ENCODE measurements around the gene MRPS21.

MRPS21 gene

DNA sequence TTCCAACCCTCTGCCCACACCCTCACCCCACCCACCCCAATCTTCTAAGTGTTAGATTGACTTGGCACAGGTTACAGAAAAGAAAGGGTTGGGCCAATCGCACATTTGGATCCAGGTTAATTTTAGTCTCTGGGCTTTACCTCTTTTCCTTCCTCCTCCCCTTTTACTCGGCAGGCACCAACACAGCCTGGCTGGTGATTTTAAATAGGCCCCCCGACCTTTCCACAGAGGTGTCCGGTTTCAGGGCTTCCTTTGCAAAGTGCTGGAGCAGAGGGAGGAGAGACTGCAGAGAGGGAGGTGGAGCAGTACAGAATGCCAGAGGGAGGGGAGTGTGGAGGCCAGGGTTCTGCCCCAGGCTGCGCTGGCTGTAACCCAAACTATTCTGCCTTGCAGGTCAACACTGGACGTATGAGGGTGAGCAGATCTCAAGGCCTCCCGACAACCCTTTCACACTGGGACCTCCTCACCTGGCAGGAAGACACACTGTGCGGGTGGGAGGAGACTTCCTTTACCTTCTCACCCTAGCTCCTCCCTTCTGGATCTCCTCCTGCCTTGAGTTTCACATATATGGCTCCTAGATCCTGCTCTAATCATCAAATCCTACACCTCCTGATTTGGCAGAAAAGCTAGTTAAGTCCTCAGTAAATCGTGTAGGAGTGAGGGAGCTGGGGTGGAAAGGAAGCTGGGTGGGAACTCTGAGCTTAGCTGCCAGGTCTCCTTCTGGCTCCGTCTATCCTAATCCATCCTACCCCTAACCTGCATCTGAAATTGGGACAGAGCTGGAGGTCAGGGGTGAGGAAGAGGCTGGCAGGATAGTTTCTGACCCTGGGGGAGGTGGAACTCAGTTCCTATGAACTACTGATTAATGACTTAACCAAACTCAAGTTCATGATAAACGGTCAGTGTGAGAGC, 33.6 kb upstream of the MRPS21 start (continued):
- TF ChIP-seq, protein P1, sequence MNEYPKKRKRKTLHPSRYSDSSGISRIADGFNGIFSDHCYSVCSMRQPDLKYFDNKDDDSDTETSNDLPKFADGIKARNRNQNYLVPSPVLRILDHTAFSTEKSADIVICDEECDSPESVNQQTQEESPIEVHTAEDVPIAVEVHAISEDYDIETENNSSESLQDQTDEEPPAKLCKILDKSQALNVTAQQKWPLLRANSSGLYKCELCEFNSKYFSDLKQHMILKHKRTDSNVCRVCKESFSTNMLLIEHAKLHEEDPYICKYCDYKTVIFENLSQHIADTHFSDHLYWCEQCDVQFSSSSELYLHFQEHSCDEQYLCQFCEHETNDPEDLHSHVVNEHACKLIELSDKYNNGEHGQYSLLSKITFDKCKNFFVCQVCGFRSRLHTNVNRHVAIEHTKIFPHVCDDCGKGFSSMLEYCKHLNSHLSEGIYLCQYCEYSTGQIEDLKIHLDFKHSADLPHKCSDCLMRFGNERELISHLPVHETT (tag by site-specific recombination; IDR thresholded peaks at IDR 0.05) = no peak
- TF ChIP-seq ZEB2 (tag by site-specific recombination; IDR thresholded peaks at IDR 0.05) (0 out of 2 replicates have a peak, but pooled peaks have one; percentile 24), ZNF266 (tag by site-specific recombination; IDR thresholded peaks at IDR 0.05; ENCODE audit: low read depth) (no peak), ZNF610 (tag by site-specific recombination; IDR thresholded peaks at IDR 0.05; ENCODE audit: borderline replicate concordance) (no peak)
- TF ChIP-seq, protein P2, sequence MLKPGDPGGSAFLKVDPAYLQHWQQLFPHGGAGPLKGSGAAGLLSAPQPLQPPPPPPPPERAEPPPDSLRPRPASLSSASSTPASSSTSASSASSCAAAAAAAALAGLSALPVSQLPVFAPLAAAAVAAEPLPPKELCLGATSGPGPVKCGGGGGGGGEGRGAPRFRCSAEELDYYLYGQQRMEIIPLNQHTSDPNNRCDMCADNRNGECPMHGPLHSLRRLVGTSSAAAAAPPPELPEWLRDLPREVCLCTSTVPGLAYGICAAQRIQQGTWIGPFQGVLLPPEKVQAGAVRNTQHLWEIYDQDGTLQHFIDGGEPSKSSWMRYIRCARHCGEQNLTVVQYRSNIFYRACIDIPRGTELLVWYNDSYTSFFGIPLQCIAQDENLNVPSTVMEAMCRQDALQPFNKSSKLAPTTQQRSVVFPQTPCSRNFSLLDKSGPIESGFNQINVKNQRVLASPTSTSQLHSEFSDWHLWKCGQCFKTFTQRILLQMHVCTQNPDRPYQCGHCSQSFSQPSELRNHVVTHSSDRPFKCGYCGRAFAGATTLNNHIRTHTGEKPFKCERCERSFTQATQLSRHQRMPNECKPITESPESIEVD (tag by site-specific recombination; IDR thresholded peaks at IDR 0.05) = no peak
- TF ChIP-seq, protein P3, sequence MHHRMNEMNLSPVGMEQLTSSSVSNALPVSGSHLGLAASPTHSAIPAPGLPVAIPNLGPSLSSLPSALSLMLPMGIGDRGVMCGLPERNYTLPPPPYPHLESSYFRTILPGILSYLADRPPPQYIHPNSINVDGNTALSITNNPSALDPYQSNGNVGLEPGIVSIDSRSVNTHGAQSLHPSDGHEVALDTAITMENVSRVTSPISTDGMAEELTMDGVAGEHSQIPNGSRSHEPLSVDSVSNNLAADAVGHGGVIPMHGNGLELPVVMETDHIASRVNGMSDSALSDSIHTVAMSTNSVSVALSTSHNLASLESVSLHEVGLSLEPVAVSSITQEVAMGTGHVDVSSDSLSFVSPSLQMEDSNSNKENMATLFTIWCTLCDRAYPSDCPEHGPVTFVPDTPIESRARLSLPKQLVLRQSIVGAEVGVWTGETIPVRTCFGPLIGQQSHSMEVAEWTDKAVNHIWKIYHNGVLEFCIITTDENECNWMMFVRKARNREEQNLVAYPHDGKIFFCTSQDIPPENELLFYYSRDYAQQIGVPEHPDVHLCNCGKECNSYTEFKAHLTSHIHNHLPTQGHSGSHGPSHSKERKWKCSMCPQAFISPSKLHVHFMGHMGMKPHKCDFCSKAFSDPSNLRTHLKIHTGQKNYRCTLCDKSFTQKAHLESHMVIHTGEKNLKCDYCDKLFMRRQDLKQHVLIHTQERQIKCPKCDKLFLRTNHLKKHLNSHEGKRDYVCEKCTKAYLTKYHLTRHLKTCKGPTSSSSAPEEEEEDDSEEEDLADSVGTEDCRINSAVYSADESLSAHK (tag by site-specific recombination; IDR thresholded peaks at IDR 0.05) = no peak

DNA sequence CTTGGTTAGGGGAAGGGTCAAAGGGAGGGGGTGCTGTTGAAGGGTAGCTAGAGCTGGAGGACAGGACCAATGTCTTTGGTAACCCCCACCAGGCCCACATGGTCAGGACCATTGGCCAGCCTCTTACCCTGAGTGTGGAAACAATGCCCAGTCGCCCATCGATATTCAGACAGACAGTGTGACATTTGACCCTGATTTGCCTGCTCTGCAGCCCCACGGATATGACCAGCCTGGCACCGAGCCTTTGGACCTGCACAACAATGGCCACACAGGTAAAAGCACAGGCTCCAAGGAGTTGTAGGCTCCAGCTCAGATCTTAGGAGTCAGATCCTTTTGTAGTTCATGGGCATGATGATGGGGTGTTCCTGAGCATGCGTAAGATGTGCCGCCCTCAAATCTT, 32.3 kb upstream of the MRPS21 start:
- H3K36me3 ChIP-seq (ENCODE audit: control insufficient read depth in 2 of 2, insufficient read depth in 1 of 2, low read length in 2 of 2) = peaks cover 0 to 22% of the 10 kb centered on the region in 2 experiments; a peak in 2 of 3 replicates
- no peak overlapping the region for H3K27ac ChIP-seq (ENCODE audit: extremely low read depth, low read depth, low read length)
- no peak overlapping the region for H3K4me3 ChIP-seq (ENCODE audit: low read depth, low read length)
- no peaks in the 10 kb centered on the region for H3K9me3 ChIP-seq (ENCODE audit: control insufficient read depth, insufficient read depth, low read depth, low read length)
- H3K4me1 ChIP-seq (ENCODE audit: control insufficient read depth, insufficient read depth, low read length) = peaks cover 9% of the 10 kb centered on the region; the same call in 1 of the 2 replicates
- CTCF ChIA-PET = interaction anchor here (0.6 to 1.3 kb wide), 3 partner anchors 11 to 20 kb away, joined by 3 read pairs; partner anchors contain the start of gene C1orf54
- POLR2A ChIA-PET = interaction anchor here (1.6 kb wide), 1 partner anchor 10 kb away, joined by 4 read pairs; no protein-coding TSS in a partner anchor
- TF ChIP-seq ZNF37A (tag by site-specific recombination; IDR thresholded peaks at IDR 0.05) = no peak
- TF ChIP-seq ZFP41 (tag by site-specific recombination; IDR thresholded peaks at IDR 0.05; ENCODE audit: borderline replicate concordance) = no peak
- TF ChIP-seq, protein P4, sequence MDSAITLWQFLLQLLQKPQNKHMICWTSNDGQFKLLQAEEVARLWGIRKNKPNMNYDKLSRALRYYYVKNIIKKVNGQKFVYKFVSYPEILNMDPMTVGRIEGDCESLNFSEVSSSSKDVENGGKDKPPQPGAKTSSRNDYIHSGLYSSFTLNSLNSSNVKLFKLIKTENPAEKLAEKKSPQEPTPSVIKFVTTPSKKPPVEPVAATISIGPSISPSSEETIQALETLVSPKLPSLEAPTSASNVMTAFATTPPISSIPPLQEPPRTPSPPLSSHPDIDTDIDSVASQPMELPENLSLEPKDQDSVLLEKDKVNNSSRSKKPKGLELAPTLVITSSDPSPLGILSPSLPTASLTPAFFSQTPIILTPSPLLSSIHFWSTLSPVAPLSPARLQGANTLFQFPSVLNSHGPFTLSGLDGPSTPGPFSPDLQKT (IDR thresholded peaks at IDR 0.05; ENCODE audit: borderline replicate concordance, low read depth, low read length) = no peak
- no peak for TF ChIP-seq ZFP37 (tag by site-specific recombination; IDR thresholded peaks at IDR 0.05)
- TF ChIP-seq, protein P5, sequence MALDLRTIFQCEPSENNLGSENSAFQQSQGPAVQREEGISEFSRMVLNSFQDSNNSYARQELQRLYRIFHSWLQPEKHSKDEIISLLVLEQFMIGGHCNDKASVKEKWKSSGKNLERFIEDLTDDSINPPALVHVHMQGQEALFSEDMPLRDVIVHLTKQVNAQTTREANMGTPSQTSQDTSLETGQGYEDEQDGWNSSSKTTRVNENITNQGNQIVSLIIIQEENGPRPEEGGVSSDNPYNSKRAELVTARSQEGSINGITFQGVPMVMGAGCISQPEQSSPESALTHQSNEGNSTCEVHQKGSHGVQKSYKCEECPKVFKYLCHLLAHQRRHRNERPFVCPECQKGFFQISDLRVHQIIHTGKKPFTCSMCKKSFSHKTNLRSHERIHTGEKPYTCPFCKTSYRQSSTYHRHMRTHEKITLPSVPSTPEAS (tag by site-specific recombination; IDR thresholded peaks at IDR 0.05) = no peak
- TF ChIP-seq ZNF521 (tag by site-specific recombination; IDR thresholded peaks at IDR 0.05) = no peak
- TF ChIP-seq ZBTB8A (tag by site-specific recombination; IDR thresholded peaks at IDR 0.05) = no peak
- TF ChIP-seq, protein P6, sequence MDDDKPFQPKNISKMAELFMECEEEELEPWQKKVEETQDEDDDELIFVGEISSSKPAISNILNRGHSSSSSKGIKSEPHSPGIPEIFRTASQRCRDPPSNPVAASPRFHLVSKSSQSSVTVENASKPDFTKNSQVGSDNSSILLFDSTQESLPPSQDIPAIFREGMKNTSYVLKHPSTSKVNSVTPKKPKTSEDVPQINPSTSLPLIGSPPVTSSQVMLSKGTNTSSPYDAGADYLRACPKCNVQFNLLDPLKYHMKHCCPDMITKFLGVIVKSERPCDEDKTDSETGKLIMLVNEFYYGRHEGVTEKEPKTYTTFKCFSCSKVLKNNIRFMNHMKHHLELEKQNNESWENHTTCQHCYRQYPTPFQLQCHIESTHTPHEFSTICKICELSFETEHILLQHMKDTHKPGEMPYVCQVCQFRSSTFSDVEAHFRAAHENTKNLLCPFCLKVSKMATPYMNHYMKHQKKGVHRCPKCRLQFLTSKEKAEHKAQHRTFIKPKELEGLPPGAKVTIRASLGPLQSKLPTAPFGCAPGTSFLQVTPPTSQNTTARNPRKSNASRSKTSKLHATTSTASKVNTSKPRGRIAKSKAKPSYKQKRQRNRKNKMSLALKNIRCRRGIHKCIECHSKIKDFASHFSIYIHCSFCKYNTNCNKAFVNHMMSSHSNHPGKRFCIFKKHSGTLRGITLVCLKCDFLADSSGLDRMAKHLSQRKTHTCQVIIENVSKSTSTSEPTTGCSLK (tag by site-specific recombination; IDR thresholded peaks at IDR 0.05) = no peak
- TF ChIP-seq ZNF76 (tag by site-specific recombination; IDR thresholded peaks at IDR 0.05; ENCODE audit: borderline replicate concordance, low read depth) = no peak
- TF ChIP-seq, protein P7, sequence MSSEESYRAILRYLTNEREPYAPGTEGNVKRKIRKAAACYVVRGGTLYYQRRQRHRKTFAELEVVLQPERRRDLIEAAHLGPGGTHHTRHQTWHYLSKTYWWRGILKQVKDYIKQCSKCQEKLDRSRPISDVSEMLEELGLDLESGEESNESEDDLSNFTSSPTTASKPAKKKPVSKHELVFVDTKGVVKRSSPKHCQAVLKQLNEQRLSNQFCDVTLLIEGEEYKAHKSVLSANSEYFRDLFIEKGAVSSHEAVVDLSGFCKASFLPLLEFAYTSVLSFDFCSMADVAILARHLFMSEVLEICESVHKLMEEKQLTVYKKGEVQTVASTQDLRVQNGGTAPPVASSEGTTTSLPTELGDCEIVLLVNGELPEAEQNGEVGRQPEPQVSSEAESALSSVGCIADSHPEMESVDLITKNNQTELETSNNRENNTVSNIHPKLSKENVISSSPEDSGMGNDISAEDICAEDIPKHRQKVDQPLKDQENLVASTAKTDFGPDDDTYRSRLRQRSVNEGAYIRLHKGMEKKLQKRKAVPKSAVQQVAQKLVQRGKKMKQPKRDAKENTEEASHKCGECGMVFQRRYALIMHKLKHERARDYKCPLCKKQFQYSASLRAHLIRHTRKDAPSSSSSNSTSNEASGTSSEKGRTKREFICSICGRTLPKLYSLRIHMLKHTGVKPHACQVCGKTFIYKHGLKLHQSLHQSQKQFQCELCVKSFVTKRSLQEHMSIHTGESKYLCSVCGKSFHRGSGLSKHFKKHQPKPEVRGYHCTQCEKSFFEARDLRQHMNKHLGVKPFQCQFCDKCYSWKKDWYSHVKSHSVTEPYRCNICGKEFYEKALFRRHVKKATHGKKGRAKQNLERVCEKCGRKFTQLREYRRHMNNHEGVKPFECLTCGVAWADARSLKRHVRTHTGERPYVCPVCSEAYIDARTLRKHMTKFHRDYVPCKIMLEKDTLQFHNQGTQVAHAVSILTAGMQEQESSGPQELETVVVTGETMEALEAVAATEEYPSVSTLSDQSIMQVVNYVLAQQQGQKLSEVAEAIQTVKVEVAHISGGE (tag by site-specific recombination; conservative IDR thresholded peaks at IDR 0.05; ENCODE audit: low read depth) = no peak
- TF ChIP-seq YY1 (tag by site-specific recombination; IDR thresholded peaks at IDR 0.05) = no peak
- no peak for TF ChIP-seq ZNF394 (tag by site-specific recombination; IDR thresholded peaks at IDR 0.05; ENCODE audit: borderline replicate concordance)
- no peak for TF ChIP-seq ZNF558 (tag by site-specific recombination; IDR thresholded peaks at IDR 0.05)
- TF ChIP-seq FEZF1 (tag by site-specific recombination; IDR thresholded peaks at IDR 0.05) = no peak
